Colonic mucosa (tissue), 4 donors: ENCODE data around the gene PCCA. TPM values are rescaled to one million over a fixed set of nuclear protein-coding genes. Genes with fewer than 3 reads are reported as not detected.
"Not testable (repeated sequence)": the region's sequence is repeated elsewhere in the genome, so short reads cannot be mapped to it uniquely, and the experiment has no call there.

Experiments used
- DNase-seq: peaks from one replicate; pipeline ENCODE4 v3.0.0-alpha.2; 2020
- H3K27ac ChIP-seq: fragments of 200-600 bp; one replicate; pipeline ENCODE4 v1.8.0; 2021
- H3K27me3 ChIP-seq: fragments of 200-600 bp; one replicate; pipeline ENCODE4 v1.8.0; 2021
- H3K36me3 ChIP-seq: fragments of 200-600 bp; one replicate; pipeline ENCODE4 v1.8.0; 2021
- H3K4me1 ChIP-seq: fragments of 200-600 bp; one replicate; pipeline ENCODE4 v1.8.0; 2021; ENCODE audit warnings: mild to moderate bottlenecking
- H3K4me3 ChIP-seq: fragments of 200-600 bp; one replicate; pipeline ENCODE4 v1.8.0; 2021
- H3K9ac ChIP-seq, 2 donors: one replicate each; pipeline ENCODE4 v1.7.0; 2013; ENCODE audit warnings: control low read depth in 2 of 2, low read depth in 2 of 2, low read length in 2 of 2
- H3K9me3 ChIP-seq: fragments of 200-600 bp; one replicate; pipeline ENCODE4 v1.8.0; 2021
- CTCF ChIP-seq: fragments of 200-600 bp; IDR thresholded peaks from one replicate; pipeline ENCODE4 v1.8.0; 2022; ENCODE audit warnings: antibody characterized with exemption, mild to moderate bottlenecking
- intact Hi-C: fragments of 100-400 bp; cut with DNase I; formaldehyde crosslinking; loops from one replicate; pipeline ENCODE4 v1.14.1; 2022
- total RNA-seq, 2 donors: library from RNA; stranded (reverse); fragmentation: NEBNext Ultra II Directional in 1 of 2; extraction: Animal tissue kit (Norgen Biotek cat#: 25700) in 1 of 2; gene quantifications; one replicate each; pipeline ENCODE4 v1.2.1, GENCODE V29; 2021
- donor health status: healthy.
- donor health status: DM: no; HTN: no; CAD: no.
- donor health status: DM: no; HTN: no; CAD: no.

PCCA gene
- total RNA-seq, 2 donors from 2014 or later: 65.5 to 109 TPM

DNA sequence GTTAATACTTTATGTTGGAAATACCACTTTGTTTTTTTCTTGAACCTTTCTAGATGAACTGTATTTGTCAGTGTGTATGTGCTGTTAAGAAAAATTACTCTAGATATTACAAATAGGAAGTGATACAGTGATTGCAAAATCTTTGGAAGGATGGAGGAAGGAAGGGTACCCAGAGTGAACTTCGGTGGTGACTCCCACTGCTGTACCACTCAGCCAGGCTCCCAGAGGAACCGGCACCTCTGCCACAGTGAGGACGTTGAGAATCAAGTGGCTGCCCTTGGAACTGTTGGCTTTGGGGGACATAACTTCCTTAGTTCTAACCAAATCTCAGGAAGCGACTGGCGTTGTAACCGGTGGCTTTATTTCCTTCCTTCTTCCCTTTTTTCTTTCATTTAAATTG is 184.7 kb downstream of the PCCA start:
- Histone ChIP-seq H3K36me3 (no peaks in the 10 kb centered on the region), H3K4me3 (no peak overlapping the region), H3K27me3 (no peaks in the 10 kb centered on the region), H3K4me1 (no peaks in the 10 kb centered on the region), H3K9me3 (no peaks in the 10 kb centered on the region), H3K27ac (no peak overlapping the region), H3K9ac (no peak overlapping the region)
- no peak for TF ChIP-seq CTCF
- DNase-seq: no peak
- intact Hi-C loops: no loop called here

- H3K36me3 ChIP-seq: no peaks in the 10 kb centered on the region
- no peak for TF ChIP-seq CTCF
- no peak for DNase-seq
- H3K27me3 ChIP-seq: no peaks in the 10 kb centered on the region
- intact Hi-C loops: no loop called here
- H3K9me3 ChIP-seq: no peaks in the 10 kb centered on the region
- H3K4me1 ChIP-seq: no peaks in the 10 kb centered on the region
- no peak overlapping the region for H3K9ac ChIP-seq
- no peak overlapping the region for H3K27ac ChIP-seq
- H3K4me3 ChIP-seq: no peak overlapping the region
Measured at GRCh38 chr13:100274942-100275506, 186.1 kb downstream of the PCCA start.

DNA sequence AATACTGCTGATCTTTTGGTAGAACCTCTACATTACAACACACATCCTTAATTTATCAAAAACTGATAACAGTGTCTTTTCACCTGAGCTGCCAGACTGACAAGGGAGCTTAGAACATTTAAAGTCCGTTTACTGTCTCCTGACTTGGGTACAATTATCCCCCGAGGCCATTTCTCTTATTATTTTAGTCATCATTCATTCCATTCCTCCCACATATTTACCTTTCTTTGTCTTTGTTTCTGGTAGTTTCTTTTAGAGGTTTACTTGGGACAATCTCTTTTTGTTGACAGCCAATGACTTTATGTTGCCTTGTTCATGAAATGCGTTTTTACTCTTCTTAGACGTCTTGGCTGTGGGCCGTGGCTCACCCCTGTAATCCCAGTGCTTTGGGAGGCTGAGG is 186.9 kb downstream of the PCCA start:
- Histone ChIP-seq H3K4me1 (no peaks in the 10 kb centered on the region), H3K4me3 (no peak overlapping the region), H3K9me3 (no peaks in the 10 kb centered on the region), H3K36me3 (no peaks in the 10 kb centered on the region), H3K27me3 (no peaks in the 10 kb centered on the region), H3K9ac (no peak overlapping the region), H3K27ac (no peak overlapping the region)
- intact Hi-C loops: no loop called here
- TF ChIP-seq CTCF: no peak
- DNase-seq: no peak

DNA sequence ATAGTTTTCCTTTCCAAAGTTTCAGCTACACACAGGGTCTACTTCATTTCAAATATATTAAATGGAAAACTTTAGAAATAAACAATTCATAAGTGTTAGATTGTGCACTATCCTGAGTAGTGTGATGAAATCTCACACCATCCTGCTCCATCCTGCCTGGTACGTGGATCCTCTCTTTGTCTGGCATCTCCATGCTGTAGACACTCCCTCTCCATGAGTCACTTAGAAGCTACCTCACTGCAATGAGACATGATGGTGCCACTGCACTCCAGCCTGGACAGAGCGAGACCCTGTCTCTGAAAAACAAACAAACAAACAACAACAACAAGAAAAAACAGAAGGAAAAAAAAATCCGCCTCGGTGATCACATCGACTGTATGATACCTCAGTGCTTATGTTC is 191.8 kb downstream of the PCCA start:
- no peaks in the 10 kb centered on the region for H3K9me3 ChIP-seq
- H3K27ac ChIP-seq: no peak overlapping the region
- no peak overlapping the region for H3K4me3 ChIP-seq
- no peaks in the 10 kb centered on the region for H3K36me3 ChIP-seq
- no peak overlapping the region for H3K9ac ChIP-seq
- intact Hi-C loops: no loop called here
- H3K4me1 ChIP-seq: no peaks in the 10 kb centered on the region
- no peaks in the 10 kb centered on the region for H3K27me3 ChIP-seq
- DNase-seq: no peak
- no peak for TF ChIP-seq CTCF

DNA sequence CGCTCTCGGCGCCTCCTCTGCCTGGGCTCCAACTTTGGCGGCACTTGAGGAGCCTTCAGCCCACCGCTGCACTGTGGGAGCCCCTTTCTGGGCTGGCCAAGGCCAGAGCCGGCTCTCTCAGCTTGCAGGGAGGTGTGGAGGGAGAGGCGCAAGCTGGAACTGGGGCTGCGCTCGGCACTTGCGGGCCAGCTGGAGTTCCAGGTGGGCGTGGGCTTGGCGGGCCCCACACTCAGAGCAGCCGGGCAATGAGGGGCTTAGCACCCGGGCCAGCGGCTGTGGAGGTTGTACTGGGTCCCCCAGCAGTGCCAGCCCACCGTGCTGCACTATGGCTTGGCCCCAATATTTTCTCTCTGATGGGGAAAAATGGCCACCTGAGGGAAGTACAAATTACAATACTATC is 193.4 kb downstream of the PCCA start:
- H3K36me3 ChIP-seq, H3K4me1 ChIP-seq, H3K9ac ChIP-seq, DNase-seq, H3K9me3 ChIP-seq, H3K27ac ChIP-seq, intact Hi-C loops, H3K4me3 ChIP-seq, H3K27me3 ChIP-seq: not testable (repeated sequence)

DNA sequence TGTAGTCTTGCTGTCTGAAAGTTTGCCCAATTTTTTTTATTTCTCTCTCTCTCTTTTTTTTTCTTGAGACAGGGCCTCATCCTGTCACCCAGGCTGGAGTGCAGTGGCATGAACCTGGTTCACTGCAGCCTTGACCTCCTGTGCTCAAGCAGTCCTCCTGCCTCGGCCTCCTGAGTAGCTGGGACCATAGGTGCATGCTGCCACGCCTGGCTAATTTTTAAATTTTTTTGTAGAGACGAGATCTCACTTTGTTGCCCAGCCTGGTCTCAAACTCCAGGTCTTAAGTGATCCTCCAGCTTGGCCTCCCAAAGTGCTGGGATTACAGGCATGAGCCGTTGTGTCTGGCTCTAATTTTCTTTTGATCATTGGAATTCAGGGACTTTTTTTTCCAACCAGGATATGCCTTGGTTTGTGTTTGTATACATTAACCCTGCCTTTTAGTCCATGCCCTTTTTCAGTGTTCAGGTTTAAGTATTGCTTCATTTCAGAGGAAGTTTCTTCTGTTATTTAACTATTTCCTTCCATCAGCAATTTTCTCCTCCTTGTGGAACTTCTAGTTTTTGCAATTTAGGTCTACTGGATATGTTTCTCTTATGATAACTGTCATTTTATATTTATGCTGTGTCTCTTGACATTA is 201.4 kb downstream of the PCCA start:
- no peak for TF ChIP-seq CTCF
- Histone ChIP-seq H3K27ac (no peak overlapping the region), H3K4me1 (no peaks in the 10 kb centered on the region), H3K4me3 (no peak overlapping the region), H3K36me3 (no peaks in the 10 kb centered on the region), H3K27me3 (no peaks in the 10 kb centered on the region), H3K9ac (no peak overlapping the region), H3K9me3 (no peaks in the 10 kb centered on the region)
- intact Hi-C loops: no loop called here
- DNase-seq: no peak
